ENCODE data around the gene ADAMTSL4.

ADAMTSL4 gene

DNA sequence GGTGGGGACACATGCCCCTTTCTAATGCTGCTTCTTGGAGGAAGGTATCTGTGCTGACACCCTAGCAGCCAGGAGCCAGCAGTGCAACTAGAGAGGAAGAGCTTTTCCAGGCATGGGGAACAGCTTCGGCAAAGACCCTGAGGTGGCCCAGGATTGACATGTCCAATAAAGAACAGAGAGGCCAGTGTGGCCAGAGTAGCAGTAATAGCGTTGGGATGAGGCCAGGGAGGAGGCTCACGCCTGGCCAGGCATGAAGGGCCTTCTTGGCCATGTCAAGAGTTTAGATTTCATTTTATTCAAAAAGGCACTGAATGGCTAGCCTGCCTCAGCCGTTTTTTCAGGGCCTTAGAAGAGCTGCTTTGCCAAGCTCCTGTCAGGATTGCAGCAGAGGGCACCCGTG lies 16.3 kb upstream of the ADAMTSL4 start:
- FAIRE-seq: no peak
- DNase-seq (ENCODE audit: insufficient read length, low spot score): no peak

- DNase-seq (ENCODE audit: insufficient read length, low spot score) (no peak), FAIRE-seq (no peak)
Measured at GRCh38 chr1:150534002-150534401, 15.2 kb upstream of the ADAMTSL4 start.

DNA sequence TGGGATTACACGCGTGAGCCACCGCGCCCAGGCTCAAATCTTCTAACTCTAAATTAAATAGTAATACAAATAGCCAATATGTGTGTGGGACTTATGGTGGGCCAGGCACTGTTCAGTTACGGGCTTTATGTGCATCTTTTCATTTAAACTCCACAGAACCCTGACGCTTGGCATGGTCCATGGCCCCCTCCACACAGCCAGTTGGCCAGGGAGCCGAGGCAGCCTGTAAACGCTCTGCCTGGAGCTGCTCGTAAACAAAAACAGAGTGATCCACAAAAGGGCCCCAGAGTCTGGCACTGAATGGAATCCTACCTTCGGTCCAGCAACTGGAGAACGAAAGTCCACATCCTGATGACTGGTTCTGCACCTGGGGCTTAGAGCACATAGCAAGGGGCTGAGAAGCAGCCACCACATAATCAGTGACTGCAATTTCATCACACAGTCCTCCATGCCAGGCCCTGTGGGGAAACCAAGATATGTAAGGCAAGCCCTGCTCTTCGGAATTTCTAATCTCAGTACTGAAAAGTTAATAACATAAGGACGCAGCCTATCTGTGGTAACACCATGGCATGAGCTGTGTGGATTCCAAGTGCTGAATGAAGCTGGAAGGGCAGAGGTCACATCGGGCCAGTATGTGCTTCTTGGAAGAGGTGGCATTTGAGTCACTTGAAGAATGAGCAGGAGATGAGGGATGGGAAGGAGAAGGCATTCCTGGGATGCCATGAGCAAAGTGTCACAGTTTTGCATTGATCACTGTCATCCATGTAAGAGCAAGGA lies 13.5 kb upstream of the ADAMTSL4 start:
- DNase-seq (ENCODE audit: insufficient read length, low spot score) (no peak), FAIRE-seq (no peak)

DNA sequence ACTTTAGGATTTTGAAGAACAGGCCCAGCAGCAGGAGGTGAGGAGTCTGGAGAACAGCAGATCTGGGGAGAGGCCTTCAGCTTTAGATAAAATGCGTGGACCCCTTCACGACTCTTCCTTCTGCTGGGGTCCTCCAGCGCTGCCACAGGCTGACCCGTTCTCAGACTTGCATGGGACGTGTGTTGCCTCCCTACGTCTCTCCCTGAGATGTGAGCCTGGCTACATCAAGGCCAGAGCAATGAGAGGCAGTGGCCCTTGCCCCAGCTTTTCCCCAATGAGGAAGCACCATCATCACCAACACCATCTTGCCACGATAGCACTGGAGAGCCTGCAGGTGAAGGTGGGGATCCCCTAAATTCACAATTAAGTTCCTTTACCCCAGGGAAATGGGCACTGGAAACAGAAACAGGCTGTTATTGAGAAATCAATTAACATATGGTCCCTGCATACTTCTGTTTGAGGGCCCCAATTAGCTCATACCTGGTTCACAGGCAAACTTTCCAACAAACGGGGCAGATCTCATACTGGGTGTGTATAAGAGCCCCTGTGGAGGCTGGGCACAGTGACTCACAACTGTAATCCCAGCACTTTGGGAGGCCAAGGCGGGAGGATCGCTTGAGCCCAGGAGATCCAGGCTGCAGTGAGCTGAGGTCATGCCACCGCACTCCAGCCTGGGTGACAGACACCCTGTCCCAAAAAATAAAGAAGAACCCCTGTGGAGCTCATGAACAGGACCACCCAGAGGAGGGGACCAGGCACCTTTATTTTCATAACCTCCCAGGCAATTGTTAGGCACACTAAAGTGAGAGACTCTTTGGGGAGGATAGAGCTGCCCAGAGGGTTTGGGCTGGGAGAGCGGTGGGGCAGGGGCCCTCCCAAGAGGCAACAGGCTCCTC lies 12.1 kb upstream of the ADAMTSL4 start:
- DNase-seq (ENCODE audit: insufficient read length, low spot score): no peak
- FAIRE-seq: no peak

DNA sequence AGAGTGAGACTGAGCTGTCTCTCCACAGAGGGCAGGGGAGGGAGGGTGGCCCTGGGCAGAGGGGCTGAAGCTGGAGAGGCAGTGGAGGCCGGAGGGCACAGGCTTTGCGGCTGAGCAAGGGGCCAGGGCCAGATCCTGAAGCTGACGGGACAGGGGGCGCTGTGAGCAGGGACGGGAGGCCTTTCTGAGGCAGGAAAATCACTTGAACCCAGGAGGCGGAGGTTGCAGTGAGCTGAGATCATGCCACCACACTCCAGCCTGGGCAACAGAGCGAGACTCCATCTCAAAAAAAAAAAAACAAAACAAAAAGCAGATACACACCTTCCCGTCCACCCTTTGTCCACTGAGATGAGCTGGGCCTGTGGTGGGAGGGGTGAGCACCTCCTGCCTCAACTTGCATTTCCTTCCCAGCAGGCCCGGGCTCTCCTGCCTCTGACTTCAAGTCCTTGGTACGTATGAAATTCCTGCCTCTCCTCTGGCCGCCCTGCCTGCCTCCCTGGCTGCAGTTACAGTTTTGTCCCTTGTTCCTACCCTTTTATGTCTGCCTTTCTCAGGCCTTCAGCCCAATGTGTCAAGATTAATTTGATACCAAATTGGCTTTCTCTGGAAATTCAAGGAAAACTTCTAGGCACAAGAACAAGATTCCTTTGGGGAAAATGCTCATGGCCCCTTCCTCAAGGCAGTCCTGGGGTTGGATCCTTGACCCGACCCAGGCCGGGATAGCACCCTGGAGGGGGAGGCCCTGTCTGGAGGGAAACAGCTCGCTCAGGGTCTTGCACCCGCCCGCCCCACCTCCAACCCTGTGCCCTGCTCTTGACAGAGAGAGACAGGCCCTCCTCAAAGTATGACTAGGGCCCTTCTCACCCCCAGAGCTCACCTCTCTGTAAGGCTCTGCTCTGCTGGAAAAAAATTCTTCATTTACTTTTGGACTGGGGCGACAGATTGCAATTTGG lies 11.2 kb upstream of the ADAMTSL4 start:
- no peak for FAIRE-seq

DNA sequence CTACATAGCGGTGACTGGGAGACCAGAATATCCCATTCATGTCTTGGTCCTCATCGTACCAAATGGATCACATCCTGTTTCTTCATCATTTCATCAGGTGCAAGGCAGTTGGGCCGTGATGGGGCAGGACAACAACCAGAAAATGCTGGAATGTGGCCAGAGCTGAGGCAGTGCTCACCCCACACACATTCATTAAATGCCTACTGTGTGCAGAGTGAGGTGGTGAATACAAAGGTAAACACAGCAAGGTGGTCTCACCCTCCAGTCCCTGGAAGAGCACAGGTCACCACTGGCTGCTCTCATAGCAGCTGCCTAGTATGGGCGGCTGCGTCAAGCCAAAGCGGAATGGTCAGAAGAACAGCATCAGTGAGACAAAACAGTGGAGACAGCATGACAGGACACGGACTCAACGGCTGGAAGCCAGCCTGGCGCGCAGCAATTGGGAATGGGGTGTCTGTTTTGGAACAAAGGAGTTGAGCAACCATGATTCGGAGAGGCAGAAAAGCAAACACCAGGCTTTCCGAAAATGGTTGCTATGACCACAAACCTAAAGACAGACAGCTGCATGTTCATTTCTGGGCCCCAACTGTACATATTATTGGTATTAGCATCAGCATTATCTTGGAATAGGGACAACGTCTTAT lies 5.6 kb upstream of the ADAMTSL4 start:
- DNase-seq (ENCODE audit: insufficient read length, low spot score) (no peak), FAIRE-seq (no peak)

More for the DNA sequence above, 11.2 kb upstream of the ADAMTSL4 start:
- no peak for DNase-seq (ENCODE audit: insufficient read length, low spot score)

DNA sequence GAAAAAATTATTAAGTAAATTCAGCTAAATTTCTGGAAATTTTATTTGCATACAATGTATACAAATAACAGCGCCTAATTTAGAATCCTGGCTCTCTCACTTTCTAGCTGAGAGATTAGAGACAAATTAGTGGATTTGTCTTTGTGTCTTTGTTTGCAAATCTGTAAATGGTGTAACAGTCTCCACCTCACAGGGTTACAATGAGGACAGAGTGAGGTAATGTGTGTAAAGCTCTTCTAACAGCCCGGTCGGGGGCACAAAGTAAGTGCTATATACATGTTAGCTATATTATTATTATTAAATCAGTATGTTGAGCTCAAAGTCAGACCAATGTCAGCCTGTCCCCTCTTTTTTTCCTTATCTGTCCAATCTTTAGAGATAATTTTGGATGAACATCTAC lies 5.0 kb upstream of the ADAMTSL4 start:
- no peak for FAIRE-seq
- DNase-seq (ENCODE audit: insufficient read length, low spot score): no peak

- FAIRE-seq (no peak), DNase-seq (ENCODE audit: insufficient read length, low spot score) (no peak)
Measured at GRCh38 chr1:150545486-150546032, 3.6 kb upstream of the ADAMTSL4 start.

DNA sequence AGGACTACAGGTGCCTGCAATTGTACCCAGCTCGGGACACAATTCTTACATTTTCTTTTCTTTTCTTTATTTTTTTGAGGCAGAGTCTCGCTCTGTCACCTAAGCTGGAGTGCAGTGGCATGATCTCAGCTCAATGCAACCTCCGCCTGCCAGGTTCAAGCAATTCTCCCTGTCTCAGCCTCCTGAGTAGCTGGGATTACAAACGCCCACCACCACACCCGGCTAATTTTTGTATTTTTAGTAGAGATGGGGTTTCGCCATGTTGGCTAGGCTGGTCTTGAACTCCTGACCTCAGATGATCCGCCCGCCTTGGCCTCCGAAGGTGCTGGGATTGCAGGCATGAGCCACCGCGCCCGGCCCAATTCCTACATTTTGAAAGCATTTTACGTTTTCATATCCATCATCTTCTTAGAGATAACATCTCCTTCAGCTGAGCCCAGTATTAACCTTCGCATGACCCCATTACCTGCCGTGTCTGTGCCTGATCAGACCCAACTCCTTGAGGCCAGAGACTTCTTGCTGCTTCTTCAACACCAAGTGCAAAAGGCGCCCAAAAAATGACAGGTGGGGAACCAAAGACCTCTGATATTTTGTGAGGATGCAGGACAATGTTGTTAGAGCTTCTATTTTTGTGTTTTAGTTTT lies 2.8 kb upstream of the ADAMTSL4 start:
- FAIRE-seq: no peak

DNA sequence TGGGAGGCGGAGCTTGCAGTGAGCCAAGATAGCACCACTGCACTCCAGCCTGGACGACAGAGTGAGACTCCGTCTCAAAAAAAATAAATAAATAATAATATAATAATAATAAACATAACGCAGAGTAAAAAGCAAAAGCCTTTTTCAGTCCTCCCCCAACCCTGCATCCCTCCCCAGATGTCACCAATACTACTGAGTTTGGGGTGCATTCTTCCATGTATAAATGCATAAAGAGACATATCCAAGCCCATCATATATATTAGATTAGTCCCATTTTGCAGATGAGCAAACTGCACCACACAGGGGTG lies 930 bp upstream of the ADAMTSL4 start:
- DNase-seq (ENCODE audit: insufficient read length, low spot score) (no peak), FAIRE-seq (no peak)

More for the DNA sequence above, 2.8 kb upstream of the ADAMTSL4 start:
- DNase-seq (ENCODE audit: insufficient read length, low spot score): no peak

GRCh38 chr1:150549496-150550221 lies 451 bp downstream of the ADAMTSL4 start:
- DNase-seq (ENCODE audit: insufficient read length, low spot score) (no peak), FAIRE-seq (no peak)

GRCh38 chr1:150550222-150551050 lies 1.2 kb downstream of the ADAMTSL4 start:
- DNase-seq (ENCODE audit: insufficient read length, low spot score): no peak

GRCh38 chr1:150551051-150551783 lies 2.0 kb downstream of the ADAMTSL4 start:
- DNase-seq (ENCODE audit: insufficient read length, low spot score) (no peak), FAIRE-seq (no peak)

More at GRCh38 chr1:150550222-150551050, 1.2 kb downstream of the ADAMTSL4 start:
- FAIRE-seq: no peak

- no peak for FAIRE-seq
- no peak for DNase-seq (ENCODE audit: insufficient read length, low spot score)
Measured at GRCh38 chr1:150551784-150552127, 2.5 kb downstream of the ADAMTSL4 start.

DNA sequence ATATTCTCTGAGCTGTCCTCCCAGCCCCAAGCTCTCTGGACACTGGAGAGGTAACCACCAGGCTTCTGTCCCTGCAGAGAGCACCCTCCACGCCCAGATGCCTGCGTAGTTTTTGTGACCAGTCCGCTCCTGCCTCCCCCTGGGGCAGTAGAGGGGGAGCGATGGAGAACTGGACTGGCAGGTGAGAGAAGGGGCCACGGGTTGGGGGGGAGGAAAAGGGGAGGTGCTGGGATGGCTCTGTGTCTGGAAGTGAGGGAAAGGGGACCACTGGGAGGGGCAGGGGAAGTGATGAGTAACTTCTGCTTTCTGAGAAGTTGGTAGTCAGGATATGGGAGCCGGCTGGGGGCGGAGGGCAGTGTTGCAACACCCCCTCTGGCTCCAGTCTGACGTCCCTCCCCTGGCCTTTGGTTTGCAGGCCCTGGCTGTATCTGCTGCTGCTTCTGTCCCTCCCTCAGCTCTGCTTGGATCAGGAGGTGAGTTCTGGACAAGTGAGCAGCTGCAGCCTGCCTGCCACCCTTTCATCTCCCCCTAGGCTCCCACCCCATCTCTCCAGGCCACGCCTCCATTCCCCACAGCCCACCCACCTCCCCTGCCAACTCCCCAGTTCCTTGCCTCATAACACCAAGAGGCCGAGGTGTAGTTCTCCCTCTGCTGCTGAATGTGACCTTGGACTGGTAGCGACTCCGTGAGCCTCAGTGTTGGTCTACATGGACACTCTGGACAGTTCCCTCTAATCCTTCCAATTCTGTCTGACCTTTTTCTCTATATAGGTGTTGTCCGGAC lies 3.1 kb downstream of the ADAMTSL4 start:
- DNase-seq (ENCODE audit: insufficient read length, low spot score): peak; percentile 83
- FAIRE-seq: no peak

DNA sequence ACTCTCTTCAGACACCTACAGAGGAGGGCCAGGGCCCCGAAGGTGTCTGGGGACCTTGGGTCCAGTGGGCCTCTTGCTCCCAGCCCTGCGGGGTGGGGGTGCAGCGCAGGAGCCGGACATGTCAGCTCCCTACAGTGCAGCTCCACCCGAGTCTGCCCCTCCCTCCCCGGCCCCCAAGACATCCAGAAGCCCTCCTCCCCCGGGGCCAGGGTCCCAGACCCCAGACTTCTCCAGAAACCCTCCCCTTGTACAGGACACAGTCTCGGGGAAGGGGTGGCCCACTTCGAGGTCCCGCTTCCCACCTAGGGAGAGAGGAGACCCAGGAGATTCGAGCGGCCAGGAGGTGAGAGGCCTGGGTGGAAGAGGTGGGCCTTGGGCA lies 3.7 kb downstream of the ADAMTSL4 start:
- FAIRE-seq (no peak), DNase-seq (ENCODE audit: insufficient read length, low spot score) (no peak)
